ENCODE measurements around the gene ZNF423. TPM values are rescaled to one million over a fixed set of nuclear protein-coding genes. Genes with fewer than 3 reads are reported as not detected.

The ZNF423 gene
- total RNA-seq, 4 donors from 2014 or later, result 0.72 to 5.9 (median 1.1) TPM

DNA sequence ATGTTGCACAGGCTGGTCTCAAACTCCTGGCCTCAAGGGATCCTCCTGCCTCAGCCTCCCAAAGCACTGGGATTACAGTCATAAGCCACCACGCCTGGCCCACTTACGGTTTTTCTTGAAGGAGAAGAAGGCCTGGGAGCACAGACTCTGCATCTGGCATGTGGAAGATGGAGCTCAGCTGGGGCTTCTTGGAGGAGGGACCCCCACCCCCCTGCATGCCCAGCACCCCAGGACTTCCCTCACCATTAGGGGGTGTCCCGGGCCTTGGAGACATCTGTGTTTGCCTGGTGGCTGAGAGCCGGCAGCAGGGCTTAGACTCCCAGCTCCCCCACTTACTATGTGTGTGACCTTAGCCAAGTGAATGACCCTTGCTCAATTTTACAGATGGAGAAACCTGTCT is 204.7 kb downstream of the ZNF423 start:
- no peak overlapping the region for H3K4me3 ChIP-seq
- WGBS, 2 donors, result 50 to 58% methylated on average over 2 to 3 of the region's 4 CpGs
- no peaks in the 10 kb centered on the region for H3K36me3 ChIP-seq
- no peak overlapping the region for H3K27ac ChIP-seq
- DNase-seq, result no peak
- intact Hi-C loops (cut with DNase I), result no loop called here
- peaks cover 0 to 22% (median 0%) of the 10 kb centered on the region in 3 donors for H3K4me1 ChIP-seq
- H3K9me3 ChIP-seq, result peaks cover 0 to 17% (median 13%) of the 10 kb centered on the region in 3 donors
- TF ChIP-seq POLR2A (IDR thresholded peaks at IDR 0.05), result no peak
- TF ChIP-seq, protein P1, sequence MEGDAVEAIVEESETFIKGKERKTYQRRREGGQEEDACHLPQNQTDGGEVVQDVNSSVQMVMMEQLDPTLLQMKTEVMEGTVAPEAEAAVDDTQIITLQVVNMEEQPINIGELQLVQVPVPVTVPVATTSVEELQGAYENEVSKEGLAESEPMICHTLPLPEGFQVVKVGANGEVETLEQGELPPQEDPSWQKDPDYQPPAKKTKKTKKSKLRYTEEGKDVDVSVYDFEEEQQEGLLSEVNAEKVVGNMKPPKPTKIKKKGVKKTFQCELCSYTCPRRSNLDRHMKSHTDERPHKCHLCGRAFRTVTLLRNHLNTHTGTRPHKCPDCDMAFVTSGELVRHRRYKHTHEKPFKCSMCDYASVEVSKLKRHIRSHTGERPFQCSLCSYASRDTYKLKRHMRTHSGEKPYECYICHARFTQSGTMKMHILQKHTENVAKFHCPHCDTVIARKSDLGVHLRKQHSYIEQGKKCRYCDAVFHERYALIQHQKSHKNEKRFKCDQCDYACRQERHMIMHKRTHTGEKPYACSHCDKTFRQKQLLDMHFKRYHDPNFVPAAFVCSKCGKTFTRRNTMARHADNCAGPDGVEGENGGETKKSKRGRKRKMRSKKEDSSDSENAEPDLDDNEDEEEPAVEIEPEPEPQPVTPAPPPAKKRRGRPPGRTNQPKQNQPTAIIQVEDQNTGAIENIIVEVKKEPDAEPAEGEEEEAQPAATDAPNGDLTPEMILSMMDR (IDR thresholded peaks at IDR 0.05), result no peak
- H3K27me3 ChIP-seq, result no peaks in the 10 kb centered on the region

DNA sequence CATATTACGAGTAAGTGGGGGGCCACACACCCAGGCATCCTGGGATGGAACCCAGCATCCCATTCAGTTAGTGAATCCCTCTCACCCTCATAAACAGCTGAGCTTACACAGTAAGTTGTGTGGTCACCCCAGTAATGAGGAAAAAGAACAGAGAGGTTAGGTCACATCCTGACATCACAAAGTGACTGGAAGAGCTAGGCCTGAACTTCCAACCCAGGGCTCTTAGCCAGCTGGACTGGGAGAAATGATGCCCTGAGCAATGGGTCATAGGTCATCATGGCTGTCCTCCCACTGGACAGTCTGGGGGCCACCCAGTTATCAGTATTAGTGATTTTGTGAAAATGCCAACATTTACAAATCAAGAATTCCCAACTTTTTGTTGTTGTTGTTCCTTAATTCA is 205.3 kb downstream of the ZNF423 start:
- 80 to 89% methylated on average over 1 of the region's 1 CpG for WGBS, 2 donors
- no peaks in the 10 kb centered on the region for H3K36me3 ChIP-seq
- DNase-seq, result no peak
- H3K9me3 ChIP-seq, result peaks cover 0 to 17% (median 13%) of the 10 kb centered on the region in 3 donors
- no peak overlapping the region for H3K4me3 ChIP-seq
- intact Hi-C loops (cut with DNase I), result no loop called here
- TF ChIP-seq POLR2A (IDR thresholded peaks at IDR 0.05), result no peak
- TF ChIP-seq, protein P1 (IDR thresholded peaks at IDR 0.05), result no peak
- H3K27me3 ChIP-seq, result no peaks in the 10 kb centered on the region
- H3K27ac ChIP-seq, result no peak overlapping the region
- peaks cover 0 to 22% (median 0%) of the 10 kb centered on the region in 3 donors for H3K4me1 ChIP-seq

DNA sequence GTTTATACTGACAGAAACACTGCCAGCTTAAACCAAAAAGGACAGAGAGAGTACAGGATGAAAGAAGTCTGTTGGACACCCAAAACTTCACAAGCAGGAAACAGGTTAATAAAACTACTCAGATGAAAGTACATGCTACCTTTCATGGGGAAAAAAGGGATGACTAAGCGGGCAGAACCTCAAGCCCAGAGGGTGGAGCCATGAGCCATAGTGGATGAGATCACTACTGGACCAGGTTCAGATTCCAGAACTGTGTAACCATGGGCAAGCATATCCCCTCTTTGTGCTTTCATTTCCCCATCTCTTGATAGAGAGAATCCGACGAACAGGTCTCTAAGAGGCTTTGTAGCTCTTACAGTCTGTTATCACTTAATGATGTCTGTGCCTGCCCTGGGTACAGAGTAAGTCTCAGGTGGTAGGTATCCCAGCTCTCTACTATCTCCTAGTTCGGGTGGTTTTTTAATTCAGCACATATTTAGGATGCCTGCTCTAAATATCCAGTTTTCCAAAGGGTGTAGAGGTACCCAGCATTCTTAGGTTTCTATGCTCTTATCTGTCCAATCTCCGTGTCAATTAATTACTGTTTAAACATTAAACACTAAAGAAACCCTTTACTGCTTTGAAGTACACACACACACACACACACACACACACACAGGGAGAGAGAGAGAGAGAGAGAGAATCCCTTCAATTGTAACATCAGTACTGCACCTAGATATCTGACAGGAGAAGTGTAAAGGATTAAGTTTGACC is 206.7 kb downstream of the ZNF423 start:
- TF ChIP-seq, protein P1 (IDR thresholded peaks at IDR 0.05), result no peak
- no peak for TF ChIP-seq POLR2A (IDR thresholded peaks at IDR 0.05)
- DNase-seq, result no peak
- peak overlapping the region in 1 of 4 donors; percentile 54 for H3K27ac ChIP-seq
- H3K4me3 ChIP-seq, result no peak overlapping the region
- peaks cover 0 to 22% (median 0%) of the 10 kb centered on the region in 3 donors for H3K4me1 ChIP-seq
- WGBS, 2 donors, result 36 to 63% methylated on average over 5 of the region's 5 CpGs
- no peaks in the 10 kb centered on the region for H3K27me3 ChIP-seq
- H3K9me3 ChIP-seq, result peaks cover 0 to 17% (median 13%) of the 10 kb centered on the region in 3 donors
- intact Hi-C loops (cut with DNase I), result no loop called here
- no peaks in the 10 kb centered on the region for H3K36me3 ChIP-seq

DNA sequence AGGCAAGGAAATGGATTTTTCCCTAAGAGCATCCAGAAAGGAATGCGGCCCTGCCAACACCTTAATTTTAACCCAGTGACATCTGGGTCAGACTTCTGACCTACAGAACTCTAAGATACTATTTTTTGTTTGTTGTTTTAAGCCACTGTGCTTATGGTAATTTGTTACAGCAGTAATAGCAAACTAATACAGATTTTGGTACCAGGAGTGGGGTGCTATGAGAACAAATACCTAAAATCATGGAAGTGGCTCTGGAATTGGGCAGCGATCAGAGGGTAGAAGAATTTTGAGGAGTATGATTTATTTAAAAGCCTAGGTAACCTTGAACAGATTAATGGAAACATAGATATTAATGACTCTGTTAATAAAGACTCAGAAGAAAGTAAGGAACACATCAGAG is 208.2 kb downstream of the ZNF423 start:
- TF ChIP-seq, protein P1 (IDR thresholded peaks at IDR 0.05), result no peak
- no peak for TF ChIP-seq POLR2A (IDR thresholded peaks at IDR 0.05)
- Histone ChIP-seq H3K27ac (no peak overlapping the region), H3K9me3 (peaks cover 0 to 17% (median 13%) of the 10 kb centered on the region in 3 donors), H3K36me3 (no peaks in the 10 kb centered on the region), H3K4me1 (peaks cover 0 to 29% (median 0%) of the 10 kb centered on the region in 3 donors), H3K4me3 (no peak overlapping the region), H3K27me3 (no peaks in the 10 kb centered on the region)
- intact Hi-C loops (cut with DNase I), result no loop called here
- 72 to 92% methylated on average over 2 of the region's 2 CpGs for WGBS, 2 donors
- DNase-seq, result no peak

DNA sequence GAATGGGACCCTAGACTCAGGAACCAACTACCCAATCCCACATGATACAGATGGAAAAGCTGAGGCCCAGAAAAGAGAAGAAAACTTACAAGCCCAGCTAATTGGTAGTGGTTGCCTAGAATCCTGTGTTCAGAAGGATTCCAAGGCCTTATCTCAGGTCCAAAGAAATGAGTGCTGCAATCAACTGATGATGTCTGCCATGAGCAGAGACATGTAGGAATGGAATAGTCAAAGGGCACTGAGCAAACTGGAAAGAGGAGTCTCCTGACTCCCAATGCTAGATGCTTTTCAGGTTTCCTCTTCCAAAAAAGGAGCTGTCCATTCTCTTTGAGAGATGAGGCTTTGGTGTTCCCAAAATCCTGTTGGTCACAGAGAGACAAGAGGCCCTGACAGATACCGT is 210.6 kb downstream of the ZNF423 start:
- no peak for DNase-seq
- H3K4me3 ChIP-seq, result no peak overlapping the region
- 78 to 100% methylated on average over 1 of the region's 1 CpG for WGBS, 2 donors

More for the DNA sequence above, 210.6 kb downstream of the ZNF423 start:
- no peak for TF ChIP-seq POLR2A (IDR thresholded peaks at IDR 0.05)
- TF ChIP-seq, protein P1 (IDR thresholded peaks at IDR 0.05), result no peak
- peaks cover 0 to 17% (median 13%) of the 10 kb centered on the region in 3 donors for H3K9me3 ChIP-seq
- no peak overlapping the region for H3K27ac ChIP-seq
- no peaks in the 10 kb centered on the region for H3K36me3 ChIP-seq
- peaks cover 0 to 8% (median 0%) of the 10 kb centered on the region in 4 donors for H3K27me3 ChIP-seq
- peaks cover 0 to 33% (median 0%) of the 10 kb centered on the region in 3 donors for H3K4me1 ChIP-seq
- intact Hi-C loops (cut with DNase I), result no loop called here
